ENCODE measurements around the gene ZNF236.

DNA sequence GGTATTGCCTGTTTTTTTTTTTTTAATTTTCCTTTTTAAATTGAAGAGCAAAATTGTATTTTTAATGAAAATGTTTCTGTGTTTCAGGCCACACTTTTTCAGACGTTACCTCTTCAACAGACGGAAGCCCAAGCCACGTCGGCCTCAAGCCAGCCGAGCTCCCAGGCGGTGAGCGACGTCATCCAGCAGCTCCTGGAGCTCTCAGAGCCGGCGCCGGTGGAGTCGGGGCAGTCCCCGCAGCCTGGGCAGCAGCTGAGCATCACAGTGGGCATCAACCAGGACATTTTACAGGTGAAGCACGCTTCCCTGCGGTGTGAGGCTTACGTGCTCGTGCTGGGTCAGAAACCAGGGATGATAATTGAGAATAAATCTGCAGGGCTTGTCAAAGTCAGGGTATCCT is 57.7 kb downstream of the ZNF236 start:
- no peak for TF ChIP-seq POLR2A (IDR thresholded peaks at IDR 0.05)
- TF ChIP-seq, protein P1, sequence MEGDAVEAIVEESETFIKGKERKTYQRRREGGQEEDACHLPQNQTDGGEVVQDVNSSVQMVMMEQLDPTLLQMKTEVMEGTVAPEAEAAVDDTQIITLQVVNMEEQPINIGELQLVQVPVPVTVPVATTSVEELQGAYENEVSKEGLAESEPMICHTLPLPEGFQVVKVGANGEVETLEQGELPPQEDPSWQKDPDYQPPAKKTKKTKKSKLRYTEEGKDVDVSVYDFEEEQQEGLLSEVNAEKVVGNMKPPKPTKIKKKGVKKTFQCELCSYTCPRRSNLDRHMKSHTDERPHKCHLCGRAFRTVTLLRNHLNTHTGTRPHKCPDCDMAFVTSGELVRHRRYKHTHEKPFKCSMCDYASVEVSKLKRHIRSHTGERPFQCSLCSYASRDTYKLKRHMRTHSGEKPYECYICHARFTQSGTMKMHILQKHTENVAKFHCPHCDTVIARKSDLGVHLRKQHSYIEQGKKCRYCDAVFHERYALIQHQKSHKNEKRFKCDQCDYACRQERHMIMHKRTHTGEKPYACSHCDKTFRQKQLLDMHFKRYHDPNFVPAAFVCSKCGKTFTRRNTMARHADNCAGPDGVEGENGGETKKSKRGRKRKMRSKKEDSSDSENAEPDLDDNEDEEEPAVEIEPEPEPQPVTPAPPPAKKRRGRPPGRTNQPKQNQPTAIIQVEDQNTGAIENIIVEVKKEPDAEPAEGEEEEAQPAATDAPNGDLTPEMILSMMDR (IDR thresholded peaks at IDR 0.05), result no peak
